B cell (primary cell): ENCODE data around the gene STAT5B. TPM values are rescaled to one million over a fixed set of nuclear protein-coding genes. Genes with fewer than 3 reads are reported as not detected.
"Not testable (repeated sequence)": the region's sequence is repeated elsewhere in the genome, so short reads cannot be mapped to it uniquely, and the experiment has no call there.

Source experiments
- ATAC-seq: fragments of 200-7000 bp; cut with Tn5 transposase; one replicate; pipeline ENCODE4 v1.10.0; 2021; ENCODE audit warnings: low read depth, mild to moderate bottlenecking, moderate number of reproducible peaks, moderate library complexity
- CTCF ChIA-PET: fragments of 350-600 bp; sonication (Branson Sonifier 250); formaldehyde crosslinking; loops from one replicate; lab custom pipeline; 2021; ENCODE audit warnings: antibody characterized with exemption, inconsistent platforms; lab: Charles Lee
- POLR2A ChIA-PET: fragments of 350-600 bp; sonication (Branson Sonifier 250); formaldehyde crosslinking; loops from one replicate; lab custom pipeline; 2021; ENCODE audit warnings: antibody characterized with exemption; lab: Charles Lee
- DNase-seq: peaks from one replicate; pipeline ENCODE4 v3.0.0; 2013
- H2AFZ ChIP-seq: 2 replicates; pipeline ENCODE4 v1.6.1; 2012; ENCODE audit warnings: mild to moderate bottlenecking, low read depth, low read length; ENCODE audit not compliant: insufficient read depth, poor library complexity, severe bottlenecking
- H3K27ac ChIP-seq, 2 donors: 1 replicate in 1 of 2; 2 replicates in 1 of 2; pipeline ENCODE4 v1.5.1; 2012 to 2013; ENCODE audit warnings: low read length in 2 of 2, mild to moderate bottlenecking in 2 of 2, moderate library complexity in 1 of 2
- H3K27me3 ChIP-seq, 4 experiments: fragments of 200-600 bp in 1 of 4; sonication (generic) in 1 of 4; replicated peaks in 1 of 4; 1 replicate in 2 of 4; 2 replicates in 2 of 4; pipeline versions ENCODE4 v1.6.1 to v1.7.0; 2013 to 2016; ENCODE audit warnings: low read length in 3 of 4, mild to moderate bottlenecking in 2 of 4, mixed read lengths in 1 of 4, moderate library complexity in 1 of 4; ENCODE audit not compliant: insufficient read depth in 4 of 4, control insufficient read depth in 3 of 4; ENCODE audit errors: control extremely low read depth in 1 of 4
- H3K36me3 ChIP-seq, 2 experiments: replicated peaks in 1 of 2; 1 replicate in 1 of 2; 2 replicates in 1 of 2; pipeline versions ENCODE4 v1.6.1 to v1.7.1; 2013; ENCODE audit warnings: low read length in 1 of 2; ENCODE audit not compliant: insufficient read depth in 2 of 2, control insufficient read depth in 1 of 2; ENCODE audit errors: control extremely low read depth in 1 of 2, extremely low read depth in 1 of 2
- H3K4me1 ChIP-seq, 2 donors: fragments of 200-600 bp in 1 of 2; sonication (generic) in 1 of 2; 1 replicate in 1 of 2; 2 replicates in 1 of 2; pipeline versions ENCODE4 v1.5.1 to v1.6.1; 2013 to 2017; ENCODE audit warnings: low read length in 2 of 2; ENCODE audit not compliant: control insufficient read depth in 2 of 2, insufficient read depth in 2 of 2
- H3K4me2 ChIP-seq: replicated peaks from 2 replicates; pipeline ENCODE3; 2012; ENCODE audit warnings: mild to moderate bottlenecking, low read depth, low read length; ENCODE audit not compliant: poor library complexity, severe bottlenecking
- H3K4me3 ChIP-seq, 5 experiments: fragments of 200-600 bp in 1 of 5; sonication (generic) in 1 of 5; 1 replicate in 3 of 5; 2 replicates in 2 of 5; pipeline versions ENCODE4 v1.5.1 to v1.7.0; 2011 to 2016; ENCODE audit warnings: low read length in 4 of 5, mild to moderate bottlenecking in 4 of 5, low read depth in 2 of 5, control low read depth in 1 of 5, moderate library complexity in 1 of 5; ENCODE audit not compliant: insufficient read depth in 1 of 5; ENCODE audit errors: control extremely low read depth in 1 of 5, extremely low read depth in 1 of 5
- H3K79me2 ChIP-seq: fragments of 200-600 bp; sonication (generic); one replicate; pipeline ENCODE4 v1.6.0; 2016; ENCODE audit warnings: low read length; ENCODE audit not compliant: control insufficient read depth, insufficient read depth
- H3K9ac ChIP-seq: fragments of 200-600 bp; sonication (generic); 2 replicates; pipeline ENCODE4 v1.6.1; 2017; ENCODE audit warnings: mild to moderate bottlenecking, low read length, moderate library complexity
- H3K9me3 ChIP-seq, 3 donors: one replicate each; pipeline versions ENCODE4 v1.6.1 to v1.7.1; 2013; ENCODE audit warnings: low read length in 2 of 3; ENCODE audit not compliant: control insufficient read depth in 2 of 3, insufficient read depth in 1 of 3; ENCODE audit errors: control extremely low read depth in 1 of 3
- H4K20me1 ChIP-seq: 2 replicates; pipeline ENCODE4 v1.6.0; 2012; ENCODE audit warnings: mild to moderate bottlenecking, low read length; ENCODE audit not compliant: insufficient read depth, control insufficient read depth, poor library complexity, severe bottlenecking
- H3K27ac Mint-ChIP-seq: one replicate; pipeline ENCODE4 v1.8.0; 2021; ENCODE audit warnings: mixed read lengths
- H3K27me3 Mint-ChIP-seq: one replicate; pipeline ENCODE4 v1.8.0; 2021; ENCODE audit warnings: mixed read lengths
- H3K4me1 Mint-ChIP-seq: one replicate; pipeline ENCODE4 v1.8.0; 2021; ENCODE audit warnings: mixed read lengths
- H3K4me3 Mint-ChIP-seq: one replicate; pipeline ENCODE4 v1.8.0; 2021; ENCODE audit warnings: mixed read lengths
- H3K9me3 Mint-ChIP-seq: one replicate; pipeline ENCODE4 v1.8.0; 2022; ENCODE audit warnings: mixed read lengths; ENCODE audit not compliant: insufficient read depth
- CTCF ChIP-seq: fragments of 200-600 bp; IDR thresholded peaks from one replicate; pipeline ENCODE4 v1.8.0; 2022; ENCODE audit warnings: antibody characterized with exemption, mild to moderate bottlenecking
- EZH2 ChIP-seq: IDR thresholded peaks from 2 replicates; pipeline ENCODE4 v1.6.1; 2012; ENCODE audit warnings: borderline replicate concordance, low read depth, mild to moderate bottlenecking, moderate library complexity, low read length; ENCODE audit not compliant: insufficient read depth, poor library complexity, severe bottlenecking
- WGBS: methylation state at CpG from one replicate; pipeline ENCODE4 v1.1.5; 2013; ENCODE audit warnings: missing lambda C conversion rate; ENCODE audit not compliant: insufficient coverage; 5-methylcytosine and 5-hydroxymethylcytosine counted together
- intact Hi-C: fragments of 100-400 bp; cut with micrococcal nuclease; formaldehyde crosslinking; loops from one replicate; pipeline ENCODE4 v1.10.0; 2022
- polyA plus RNA-seq: library from polyadenylated mRNA; depleted of rRNA; stranded (reverse); fragments of >200 nt; gene quantifications from 2 replicates; pipeline ENCODE4 v1.2.3, GENCODE V29; 2012
- total RNA-seq, 2 donors: library from RNA; stranded (reverse); fragments of 120-200 nt in 1 of 2; gene quantifications; 1 replicate in 1 of 2; 2 replicates in 1 of 2; pipeline versions ENCODE4 v1.2.3 to v1.2.4, GENCODE V29; 2013 to 2022

Gene STAT5B
- total and polyA plus RNA-seq, 2 donors (not counting 1 experiment from before 2014, with no cell fraction given), result 70.0 to 103 TPM

DNA sequence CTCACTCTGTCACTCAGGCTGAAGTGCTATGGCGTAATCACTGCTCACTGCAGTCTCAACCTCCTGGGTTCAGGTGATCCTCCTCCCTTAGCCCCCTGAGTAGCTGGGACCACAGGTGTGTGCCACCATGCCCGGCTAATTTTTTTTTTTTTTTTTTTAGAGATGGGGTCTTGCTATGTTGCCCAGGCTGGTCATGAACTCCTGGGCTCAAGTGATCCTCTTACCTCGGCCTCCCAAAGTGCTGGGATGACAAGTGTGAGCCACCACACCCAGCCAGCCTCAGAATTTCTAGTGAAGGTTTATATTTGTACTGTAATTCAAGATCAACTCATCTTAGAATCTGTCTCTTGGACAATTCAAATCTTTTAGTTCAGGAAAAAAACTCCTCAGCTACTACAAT, 32.1 kb downstream of the STAT5B start:
- DNase-seq, H3K4me3 Mint-ChIP-seq, intact Hi-C loops, H3K9me3 Mint-ChIP-seq, H3K4me3 ChIP-seq, H3K27ac ChIP-seq, H3K4me2 ChIP-seq, H3K9ac ChIP-seq, H3K36me3 ChIP-seq, H4K20me1 ChIP-seq, H3K9me3 ChIP-seq, ATAC-seq, CTCF ChIA-PET, H3K27me3 ChIP-seq, H3K27me3 Mint-ChIP-seq, H2AFZ ChIP-seq, H3K27ac Mint-ChIP-seq: not testable (repeated sequence)
- H3K4me1 ChIP-seq, result peaks cover 14 to 17% of the 10 kb centered on the region in 2 donors
- WGBS, result 90% methylated on average over 2 of the region's 3 CpGs
- POLR2A ChIA-PET, result interaction anchor here (0.6 to 0.7 kb wide), 2 partner anchors 30 to 272 kb away, joined by 5 to 11 read pairs; no protein-coding TSS in a partner anchor
- H3K4me1 Mint-ChIP-seq, result peaks cover 34% of the 10 kb centered on the region
- peaks cover 87% of the 10 kb centered on the region for H3K79me2 ChIP-seq

GRCh38 chr17:42243493-42243982, 32.7 kb downstream of the STAT5B start:
- Histone ChIP-seq H3K4me2 (no peak overlapping the region), H3K9me3 (no peaks in the 10 kb centered on the region), H4K20me1 (no peaks in the 10 kb centered on the region), H3K9ac (no peak overlapping the region), H3K27me3 (no peaks in the 10 kb centered on the region), H3K27ac (no peak overlapping the region), H3K36me3 (no peaks in the 10 kb centered on the region), H2AFZ (no peak overlapping the region), H3K4me1 (peaks cover 10 to 14% of the 10 kb centered on the region in 2 donors), H3K79me2 (peaks cover 88% of the 10 kb centered on the region), H3K4me3 (no peak overlapping the region)
- DNase-seq (no peak), ATAC-seq (no peak)
- CTCF ChIA-PET, result no interaction called here
- Mint-ChIP-seq H3K4me3 (no peak overlapping the region), H3K4me1 (peaks cover 32% of the 10 kb centered on the region), H3K27ac (peak overlapping the region; percentile 59), H3K9me3 (no peaks in the 10 kb centered on the region), H3K27me3 (no peaks in the 10 kb centered on the region)
- TF ChIP-seq EZH2, result no peak
- TF ChIP-seq CTCF, result no peak
- intact Hi-C loops, result no loop called here
- WGBS, result 86% methylated on average over 3 of the region's 5 CpGs
- POLR2A ChIA-PET, result interaction anchor here (0.6 kb wide), 2 partner anchors 31 to 77 kb away, joined by 8 to 11 read pairs; no protein-coding TSS in a partner anchor
